ENCODE results near the gene HK3. TPM values are rescaled to one million over a fixed set of nuclear protein-coding genes. Genes with fewer than 3 reads are reported as not detected.
A peak's percentile ranks its signal among the peaks of the same experiment; 100 is the strongest.

Gene HK3
- polyA plus RNA-seq, 2 of the 4 experiments (the other 2 are of a cell fraction), result 0.04 to 0.12 TPM

DNA sequence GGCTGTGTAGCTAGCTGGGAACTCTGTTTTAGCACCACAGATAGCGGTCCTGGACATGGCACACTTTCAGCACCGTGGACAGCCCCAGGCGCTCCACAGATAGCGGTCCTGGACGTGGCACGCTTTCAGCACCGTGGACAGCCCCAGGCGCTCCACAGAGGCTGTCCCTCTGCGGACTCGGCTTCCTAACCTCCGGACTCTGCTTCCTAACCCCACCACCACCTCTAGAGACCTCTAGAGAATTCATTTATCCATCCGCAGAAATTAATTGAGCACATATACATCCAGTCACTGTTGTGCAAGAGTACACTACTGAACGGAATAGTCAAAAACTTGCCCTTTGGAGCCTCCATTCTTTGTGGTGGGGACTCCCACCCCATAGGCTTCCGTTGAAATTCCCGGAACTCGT, 61.4 kb downstream of the HK3 start (continued):
- TF ChIP-seq RAD21 (conservative IDR thresholded peaks at IDR 0.05 in 1 of 2, IDR thresholded peaks at IDR 0.05 in 1 of 2), result 0 out of 5 replicates have a peak, but pooled peaks of 1 of the 2 experiments have one; percentile 15

DNA sequence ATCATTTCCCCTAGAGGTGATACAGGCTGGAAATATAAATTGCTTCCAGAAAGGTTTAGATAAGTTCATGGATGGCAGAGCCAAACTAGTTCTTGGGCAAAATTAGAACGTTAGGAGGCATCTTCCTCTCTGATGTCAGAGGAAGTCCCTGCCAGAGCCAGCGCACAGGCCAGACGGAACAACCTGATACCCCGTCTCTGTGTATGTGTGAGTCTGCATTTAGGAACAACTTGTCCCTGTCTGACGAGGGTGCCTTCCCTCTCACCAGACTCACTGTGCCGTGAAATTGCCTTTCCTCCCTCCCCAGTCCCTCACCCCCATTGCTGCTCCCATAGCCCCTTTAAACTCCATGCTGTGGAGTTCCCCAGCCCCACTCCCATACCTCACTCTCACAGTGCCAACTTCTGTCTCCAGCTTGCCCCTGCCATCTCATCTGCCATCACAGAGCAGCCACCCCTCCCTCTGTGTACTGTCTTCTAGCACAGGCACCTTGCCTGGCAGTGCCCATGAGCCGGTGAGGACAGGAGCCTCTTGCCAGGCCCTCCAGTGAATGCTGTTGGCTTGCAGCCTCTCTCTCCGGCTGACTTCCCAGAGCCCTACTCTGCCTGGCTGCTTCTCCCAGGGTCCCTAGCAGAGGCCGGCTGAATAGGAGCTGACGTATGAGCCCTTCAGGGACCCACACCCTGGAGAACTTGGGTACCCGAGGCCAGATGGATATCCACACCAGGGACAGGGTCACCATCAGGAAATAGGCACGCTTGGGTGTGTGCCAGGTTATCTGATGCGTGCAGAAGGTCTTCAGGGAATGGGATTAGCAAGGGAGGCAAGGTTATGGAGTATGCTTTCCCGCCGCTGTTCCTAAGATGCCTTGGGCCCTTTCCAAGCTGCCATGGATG, 62.1 kb downstream of the HK3 start:
- POLR2A ChIA-PET, result no interaction called here
- no peak for DNase-seq (ENCODE audit: low read depth in 1 of 2, low spot score in 1 of 2)
- no peaks in the 10 kb centered on the region for H3K9me3 ChIP-seq
- TF ChIP-seq JUNB (IDR thresholded peaks at IDR 0.05) (no peak), TFCP2L1 (CRISPR knock-in tag; IDR thresholded peaks at IDR 0.05) (no peak), MAZ (IDR thresholded peaks at IDR 0.05; ENCODE audit: borderline replicate concordance, low read depth, low read length) (no peak), KDM5A (IDR thresholded peaks at IDR 0.05) (no peak), EHF (CRISPR knock-in tag; IDR thresholded peaks at IDR 0.05) (no peak)
- TF ChIP-seq, protein P1, sequence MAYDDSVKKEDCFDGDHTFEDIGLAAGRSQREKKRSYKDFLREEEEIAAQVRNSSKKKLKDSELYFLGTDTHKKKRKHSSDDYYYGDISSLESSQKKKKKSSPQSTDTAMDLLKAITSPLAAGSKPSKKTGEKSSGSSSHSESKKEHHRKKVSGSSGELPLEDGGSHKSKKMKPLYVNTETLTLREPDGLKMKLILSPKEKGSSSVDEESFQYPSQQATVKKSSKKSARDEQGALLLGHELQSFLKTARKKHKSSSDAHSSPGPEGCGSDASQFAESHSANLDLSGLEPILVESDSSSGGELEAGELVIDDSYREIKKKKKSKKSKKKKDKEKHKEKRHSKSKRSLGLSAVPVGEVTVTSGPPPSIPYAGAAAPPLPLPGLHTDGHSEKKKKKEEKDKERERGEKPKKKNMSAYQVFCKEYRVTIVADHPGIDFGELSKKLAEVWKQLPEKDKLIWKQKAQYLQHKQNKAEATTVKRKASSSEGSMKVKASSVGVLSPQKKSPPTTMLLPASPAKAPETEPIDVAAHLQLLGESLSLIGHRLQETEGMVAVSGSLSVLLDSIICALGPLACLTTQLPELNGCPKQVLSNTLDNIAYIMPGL (CRISPR knock-in tag; IDR thresholded peaks at IDR 0.05; ENCODE audit: borderline replicate concordance), result no peak
- TF ChIP-seq, protein P2, sequence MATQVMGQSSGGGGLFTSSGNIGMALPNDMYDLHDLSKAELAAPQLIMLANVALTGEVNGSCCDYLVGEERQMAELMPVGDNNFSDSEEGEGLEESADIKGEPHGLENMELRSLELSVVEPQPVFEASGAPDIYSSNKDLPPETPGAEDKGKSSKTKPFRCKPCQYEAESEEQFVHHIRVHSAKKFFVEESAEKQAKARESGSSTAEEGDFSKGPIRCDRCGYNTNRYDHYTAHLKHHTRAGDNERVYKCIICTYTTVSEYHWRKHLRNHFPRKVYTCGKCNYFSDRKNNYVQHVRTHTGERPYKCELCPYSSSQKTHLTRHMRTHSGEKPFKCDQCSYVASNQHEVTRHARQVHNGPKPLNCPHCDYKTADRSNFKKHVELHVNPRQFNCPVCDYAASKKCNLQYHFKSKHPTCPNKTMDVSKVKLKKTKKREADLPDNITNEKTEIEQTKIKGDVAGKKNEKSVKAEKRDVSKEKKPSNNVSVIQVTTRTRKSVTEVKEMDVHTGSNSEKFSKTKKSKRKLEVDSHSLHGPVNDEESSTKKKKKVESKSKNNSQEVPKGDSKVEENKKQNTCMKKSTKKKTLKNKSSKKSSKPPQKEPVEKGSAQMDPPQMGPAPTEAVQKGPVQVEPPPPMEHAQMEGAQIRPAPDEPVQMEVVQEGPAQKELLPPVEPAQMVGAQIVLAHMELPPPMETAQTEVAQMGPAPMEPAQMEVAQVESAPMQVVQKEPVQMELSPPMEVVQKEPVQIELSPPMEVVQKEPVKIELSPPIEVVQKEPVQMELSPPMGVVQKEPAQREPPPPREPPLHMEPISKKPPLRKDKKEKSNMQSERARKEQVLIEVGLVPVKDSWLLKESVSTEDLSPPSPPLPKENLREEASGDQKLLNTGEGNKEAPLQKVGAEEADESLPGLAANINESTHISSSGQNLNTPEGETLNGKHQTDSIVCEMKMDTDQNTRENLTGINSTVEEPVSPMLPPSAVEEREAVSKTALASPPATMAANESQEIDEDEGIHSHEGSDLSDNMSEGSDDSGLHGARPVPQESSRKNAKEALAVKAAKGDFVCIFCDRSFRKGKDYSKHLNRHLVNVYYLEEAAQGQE (IDR thresholded peaks at IDR 0.05), result no peak
- TF ChIP-seq, protein P3, sequence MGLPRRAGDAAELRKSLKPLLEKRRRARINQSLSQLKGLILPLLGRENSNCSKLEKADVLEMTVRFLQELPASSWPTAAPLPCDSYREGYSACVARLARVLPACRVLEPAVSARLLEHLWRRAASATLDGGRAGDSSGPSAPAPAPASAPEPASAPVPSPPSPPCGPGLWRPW (IDR thresholded peaks at IDR 0.05), result no peak
- ATAC-seq, result no peak; a peak in 2 of 6 replicates
- no peak overlapping the region for H3K4me3 ChIP-seq
- 20% methylated on average over 13 of the region's 15 CpGs for WGBS (ENCODE audit: missing lambda C conversion rate)
- CTCF ChIA-PET, result interaction anchor here (1.0 to 2.0 kb wide), 5 partner anchors 23 to 180 kb away, joined by 3 to 7 read pairs (median 4); no protein-coding TSS in a partner anchor
- no peak for FAIRE-seq
- no peaks in the 10 kb centered on the region for H3K4me1 ChIP-seq
- H3K27ac ChIP-seq, result no peak overlapping the region
- no peak overlapping the region for H3K4me2 ChIP-seq

DNA sequence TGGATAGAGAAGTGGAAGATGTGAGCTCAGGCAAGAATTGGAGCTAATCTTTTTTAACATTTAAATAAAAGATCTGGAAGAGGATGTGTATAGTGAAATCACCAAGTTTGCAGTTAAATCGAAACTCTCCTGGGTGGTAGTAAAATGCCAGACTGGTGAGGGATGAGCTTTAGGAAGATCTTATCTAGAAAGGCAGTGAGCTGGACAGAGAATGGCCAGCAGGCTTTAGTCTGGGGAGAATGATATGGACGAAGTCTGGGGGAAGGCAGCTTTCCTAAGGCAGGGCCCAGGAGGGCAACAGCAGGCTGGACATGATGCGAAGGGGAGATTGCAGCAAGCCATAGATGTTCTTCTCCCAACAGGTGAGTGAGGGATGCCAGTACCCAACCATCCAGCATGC, 63.2 kb downstream of the HK3 start:
- CTCF ChIA-PET, result interaction anchor here (0.9 to 2.0 kb wide), 4 partner anchors 22 to 178 kb away, joined by 3 to 7 read pairs (median 4); no protein-coding TSS in a partner anchor
- no peaks in the 10 kb centered on the region for H3K9me3 ChIP-seq
- TF ChIP-seq EP300 (IDR thresholded peaks at IDR 0.05), result no peak
- TF ChIP-seq RARB (CRISPR knock-in tag; IDR thresholded peaks at IDR 0.05), result no peak
- no peak for TF ChIP-seq MAZ (IDR thresholded peaks at IDR 0.05; ENCODE audit: borderline replicate concordance, low read depth, low read length)
- TF ChIP-seq, protein P4, sequence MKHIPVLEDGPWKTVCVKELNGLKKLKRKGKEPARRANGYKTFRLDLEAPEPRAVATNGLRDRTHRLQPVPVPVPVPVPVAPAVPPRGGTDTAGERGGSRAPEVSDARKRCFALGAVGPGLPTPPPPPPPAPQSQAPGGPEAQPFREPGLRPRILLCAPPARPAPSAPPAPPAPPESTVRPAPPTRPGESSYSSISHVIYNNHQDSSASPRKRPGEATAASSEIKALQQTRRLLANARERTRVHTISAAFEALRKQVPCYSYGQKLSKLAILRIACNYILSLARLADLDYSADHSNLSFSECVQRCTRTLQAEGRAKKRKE (CRISPR knock-in tag; IDR thresholded peaks at IDR 0.05; ENCODE audit: low read depth), result no peak
- TF ChIP-seq HDAC2 (IDR thresholded peaks at IDR 0.05), result no peak
- no peak for TF ChIP-seq SREBF2 (IDR thresholded peaks at IDR 0.05)
- no peak for TF ChIP-seq KDM1A (IDR thresholded peaks at IDR 0.05; ENCODE audit: low read depth)
- no peak for TF ChIP-seq CEBPB (IDR thresholded peaks at IDR 0.05)
- no peak for TF ChIP-seq RCOR1 (IDR thresholded peaks at IDR 0.05; ENCODE audit: low read depth, low read length)
- TF ChIP-seq ZNF302 (CRISPR knock-in tag; IDR thresholded peaks at IDR 0.05), result no peak
- TF ChIP-seq HOXB5 (CRISPR knock-in tag; IDR thresholded peaks at IDR 0.05), result no peak
- no peak for TF ChIP-seq TFCP2L1 (CRISPR knock-in tag; IDR thresholded peaks at IDR 0.05)
- no peak for TF ChIP-seq ESRRA (IDR thresholded peaks at IDR 0.05; ENCODE audit: borderline replicate concordance, low read length)
- TF ChIP-seq POLR2AphosphoS2 (conservative IDR thresholded peaks at IDR 0.05; ENCODE audit: low read length), result no peak
- TF ChIP-seq, protein P2 (IDR thresholded peaks at IDR 0.05), result no peak
- no peak for TF ChIP-seq ZC3H11A (IDR thresholded peaks at IDR 0.05)

More for the DNA sequence above, 63.2 kb downstream of the HK3 start:
- no peak for ATAC-seq
- Histone ChIP-seq H3K27ac (no peak overlapping the region), H3K4me2 (no peak overlapping the region), H3K4me3 (no peak overlapping the region), H3K4me1 (no peaks in the 10 kb centered on the region)
- DNase-seq (ENCODE audit: low read depth in 1 of 2, low spot score in 1 of 2), result no peak
- POLR2A ChIA-PET, result no interaction called here
- no peak for FAIRE-seq
- WGBS (ENCODE audit: missing lambda C conversion rate), result 2% methylated on average over 3 of the region's 3 CpGs
